H9 (cell line): ENCODE results near the gene ATOSB. TPM values are rescaled to one million over a fixed set of nuclear protein-coding genes. Genes with fewer than 3 reads are reported as not detected.

Source experiments
- DNase-seq: peaks from one replicate; pipeline ENCODE4 v3.0.0-alpha.2; 2017
- H2AFZ ChIP-seq: one replicate; pipeline ENCODE4 v1.6.1; 2013; ENCODE audit warnings: mild to moderate bottlenecking, low read length, control low read depth, moderate library complexity
- H2AK5ac ChIP-seq: 2 replicates; pipeline ENCODE4 v1.6.1; 2013; ENCODE audit warnings: low read length, control low read depth, mixed read lengths; ENCODE audit not compliant: insufficient read length
- H2BK120ac ChIP-seq: one replicate; pipeline ENCODE4 v1.6.1; 2013; ENCODE audit warnings: low read depth, mild to moderate bottlenecking, low read length, control low read depth, inconsistent platforms; ENCODE audit not compliant: poor library complexity, severe bottlenecking
- H2BK12ac ChIP-seq: 2 replicates; pipeline ENCODE4 v1.6.1; 2013; ENCODE audit warnings: low read length, control low read depth, mixed read lengths, low read depth; ENCODE audit not compliant: insufficient read length
- H2BK15ac ChIP-seq: 2 replicates; pipeline ENCODE4 v1.6.1; 2013; ENCODE audit warnings: low read depth, low read length, control low read depth
- H2BK20ac ChIP-seq: one replicate; pipeline ENCODE4 v1.6.1; 2013; ENCODE audit warnings: low read depth, mild to moderate bottlenecking, low read length, control low read depth, inconsistent platforms; ENCODE audit not compliant: poor library complexity, severe bottlenecking
- H2BK5ac ChIP-seq: 2 replicates; pipeline ENCODE4 v1.6.1; 2013; ENCODE audit warnings: low read length, control low read depth, mixed read lengths; ENCODE audit not compliant: insufficient read length
- H3K14ac ChIP-seq: 2 replicates; pipeline ENCODE4 v1.6.1; 2013; ENCODE audit warnings: low read length, control low read depth; ENCODE audit not compliant: insufficient read depth
- H3K18ac ChIP-seq: 2 replicates; pipeline ENCODE4 v1.6.1; 2013; ENCODE audit warnings: low read depth, mild to moderate bottlenecking, mixed read lengths, low read length, control low read depth; ENCODE audit not compliant: insufficient read length
- H3K23ac ChIP-seq: 2 replicates; pipeline ENCODE4 v1.6.1; 2013; ENCODE audit warnings: low read length, control low read depth, mixed read lengths, low read depth; ENCODE audit not compliant: insufficient read length
- H3K23me2 ChIP-seq: 2 replicates; pipeline ENCODE4 v1.6.1; 2013; ENCODE audit warnings: low read depth, mild to moderate bottlenecking, mixed read lengths, low read length, control low read depth; ENCODE audit not compliant: insufficient read length, poor library complexity, severe bottlenecking
- H3K27ac ChIP-seq: 2 replicates; pipeline ENCODE4 v1.5.1; 2013; ENCODE audit warnings: low read length, control low read depth, mixed read lengths, low read depth; ENCODE audit not compliant: insufficient read length
- H3K27me3 ChIP-seq: 2 replicates; pipeline ENCODE4 v1.6.1; 2013; ENCODE audit warnings: low read length, control low read depth, inconsistent platforms; ENCODE audit not compliant: insufficient read depth
- H3K4ac ChIP-seq: 2 replicates; pipeline ENCODE4 v1.6.1; 2013; ENCODE audit warnings: low read depth, mild to moderate bottlenecking, control low read depth, inconsistent platforms, low read length, moderate library complexity
- H3K4me1 ChIP-seq: 2 replicates; pipeline ENCODE4 v1.6.1; 2013; ENCODE audit warnings: low read length, control low read depth, inconsistent platforms; ENCODE audit not compliant: insufficient read depth
- H3K4me2 ChIP-seq: 2 replicates; pipeline ENCODE4 v1.6.1; 2013; ENCODE audit warnings: low read length, control low read depth, mixed read lengths; ENCODE audit not compliant: insufficient read length, insufficient read depth
- H3K56ac ChIP-seq: 2 replicates; pipeline ENCODE4 v1.6.1; 2013; ENCODE audit warnings: low read depth, mild to moderate bottlenecking, mixed read lengths, low read length, control low read depth; ENCODE audit not compliant: insufficient read length
- H3K79me1 ChIP-seq: 2 replicates; pipeline ENCODE4 v1.6.1; 2013; ENCODE audit warnings: low read depth, mild to moderate bottlenecking, moderate library complexity, low read length, control low read depth, inconsistent platforms; ENCODE audit not compliant: insufficient read depth, poor library complexity, severe bottlenecking
- H3K79me2 ChIP-seq: 2 replicates; pipeline ENCODE4 v1.6.1; 2013; ENCODE audit warnings: low read length, control low read depth, inconsistent platforms; ENCODE audit not compliant: insufficient read depth
- H3K9ac ChIP-seq: 2 replicates; pipeline ENCODE4 v1.6.1; 2013; ENCODE audit warnings: low read length, control low read depth, mixed read lengths; ENCODE audit not compliant: insufficient read length; ENCODE audit errors: extremely low read depth
- H3K9me3 ChIP-seq: one replicate; pipeline ENCODE4 v1.6.1; 2013; ENCODE audit warnings: low read depth, low read length, inconsistent platforms; ENCODE audit not compliant: control insufficient read depth
- H3T11ph ChIP-seq: one replicate; pipeline ENCODE4 v1.6.1; 2013; ENCODE audit warnings: mild to moderate bottlenecking, low read length, control low read depth, inconsistent platforms
- H4K20me1 ChIP-seq: one replicate; pipeline ENCODE4 v1.6.1; 2013; ENCODE audit not compliant: control insufficient read depth, insufficient read length, insufficient read depth
- H4K5ac ChIP-seq: 2 replicates; pipeline ENCODE4 v1.6.1; 2013; ENCODE audit warnings: low read depth, mild to moderate bottlenecking, mixed read lengths, low read length, control low read depth; ENCODE audit not compliant: insufficient read length
- H4K8ac ChIP-seq: replicated peaks from 2 replicates; pipeline ENCODE4 v1.6.1; 2013; ENCODE audit warnings: low read length, control low read depth, mixed read lengths, low read depth; ENCODE audit not compliant: insufficient read length
- H4K91ac ChIP-seq: 2 replicates; pipeline ENCODE4 v1.6.1; 2013; ENCODE audit warnings: low read depth, mild to moderate bottlenecking, moderate library complexity, mixed read lengths, low read length, control low read depth; ENCODE audit not compliant: insufficient read length
- H3K27ac Mint-ChIP-seq, 3 experiments: 2 replicates in 2 of 3; 3 replicates in 1 of 3; pipeline ENCODE4 v1.8.0; 2020 to 2021; ENCODE audit warnings: mixed read lengths in 3 of 3, mild to moderate bottlenecking in 1 of 3, moderate library complexity in 1 of 3
- H3K27me3 Mint-ChIP-seq: 2 replicates; pipeline ENCODE4 v1.8.0; 2021; ENCODE audit warnings: low read depth, mild to moderate bottlenecking, moderate library complexity, mixed read lengths
- H3K36me3 Mint-ChIP-seq, 3 experiments: 2 replicates in 2 of 3; 3 replicates in 1 of 3; pipeline ENCODE4 v1.8.0; 2020 to 2021; ENCODE audit warnings: low read depth in 3 of 3, mixed read lengths in 3 of 3; ENCODE audit not compliant: insufficient read depth in 1 of 3
- H3K4me1 Mint-ChIP-seq, 2 experiments: 2 replicates each; pipeline ENCODE4 v1.8.0; 2020; ENCODE audit warnings: mixed read lengths in 2 of 2
- H3K4me3 Mint-ChIP-seq, 2 experiments: 2 replicates in 1 of 2; 3 replicates in 1 of 2; pipeline ENCODE4 v1.8.0; 2020 to 2021; ENCODE audit warnings: mild to moderate bottlenecking in 2 of 2, mixed read lengths in 2 of 2, moderate library complexity in 1 of 2
- H3K9me3 Mint-ChIP-seq, 2 experiments: 2 replicates in 1 of 2; 3 replicates in 1 of 2; pipeline ENCODE4 v1.8.0; 2020; ENCODE audit warnings: mild to moderate bottlenecking in 2 of 2, mixed read lengths in 2 of 2, moderate library complexity in 1 of 2
- WGBS: extraction: QIAGEN DNeasy Blood & Tissue Kit; methylation state at CpG from one replicate; pipeline ENCODE4 v1.1.7; 2013; ENCODE audit warnings: missing lambda C conversion rate, low lambda C conversion rate, mixed read lengths; ENCODE audit not compliant: insufficient read length; ENCODE audit errors: extremely low coverage; 5-methylcytosine and 5-hydroxymethylcytosine counted together
- total RNA-seq: library from RNA; stranded (reverse); gene quantifications from 2 replicates; pipeline ENCODE4 v1.2.1, GENCODE V29; 2021
- TF ChIP-seq, protein P1 (sequence below): fragments of 200-600 bp; sonication (generic); conservative IDR thresholded peaks from 3 replicates; pipeline ENCODE4 v1.8.0; 2021; ENCODE audit warnings: antibody characterized with exemption, mild to moderate bottlenecking

The ATOSB gene
- total RNA-seq, 1 experiment from 2014 or later = 5.6 TPM

DNA sequence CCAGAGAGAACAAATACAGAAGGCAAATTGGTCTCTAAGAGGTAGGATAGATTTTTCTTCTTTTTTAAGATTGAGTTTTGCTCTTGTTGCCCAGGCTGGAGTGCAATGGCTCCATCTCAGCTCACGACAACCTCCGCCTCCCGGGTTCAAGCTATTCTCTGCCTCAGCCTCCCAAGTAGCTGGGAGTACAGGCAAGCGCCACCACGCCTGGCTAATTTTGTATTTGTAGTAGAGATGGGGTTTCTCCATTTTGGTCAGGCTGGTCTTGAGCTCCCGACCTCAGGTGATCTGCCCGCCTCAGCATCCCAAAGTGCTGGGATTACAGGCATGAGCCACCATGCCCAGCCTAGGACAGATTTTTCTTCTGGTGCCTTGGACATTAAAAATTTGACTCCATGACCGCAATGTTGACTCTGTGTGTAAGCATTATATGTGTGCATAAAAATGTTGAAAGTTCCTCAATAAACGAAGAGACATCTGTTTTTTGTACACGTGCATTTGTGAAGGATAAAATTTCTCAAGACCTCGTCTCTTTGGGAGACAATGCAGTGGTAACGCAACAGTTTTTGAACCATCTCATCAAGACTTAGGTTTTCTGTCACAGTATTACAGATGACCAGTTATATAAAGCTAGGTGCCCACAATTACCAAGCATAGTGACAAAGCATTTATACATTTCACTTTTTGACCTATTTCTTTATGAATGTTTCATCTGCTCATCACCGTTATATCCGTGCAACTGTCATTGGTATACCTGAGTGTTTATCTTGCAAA is 60.6 kb downstream of the ATOSB start:
- no peak overlapping the region for H2BK5ac ChIP-seq
- no peak overlapping the region for H3K4me2 ChIP-seq
- DNase-seq = no peak
- H2AK5ac ChIP-seq = no peak overlapping the region
- no peak overlapping the region for H2AFZ ChIP-seq
- H3K27me3 ChIP-seq = no peaks in the 10 kb centered on the region
- no peak overlapping the region for H3K18ac ChIP-seq
- no peak overlapping the region for H3K27ac ChIP-seq
- H4K20me1 ChIP-seq = no peaks in the 10 kb centered on the region
- peaks cover 53 to 94% (median 74%) of the 10 kb centered on the region in 3 experiments for H3K36me3 Mint-ChIP-seq
- H3K9me3 Mint-ChIP-seq = no peaks in the 10 kb centered on the region
- no peak overlapping the region for H3K4me3 Mint-ChIP-seq
- no peak overlapping the region for H4K8ac ChIP-seq
- H3K23ac ChIP-seq = no peak overlapping the region
- no peak overlapping the region for H3K56ac ChIP-seq
- WGBS = no CpG with 5 or more reads among the region's 14 CpGs
- no peak overlapping the region for H2BK20ac ChIP-seq
- no peaks in the 10 kb centered on the region; a peak in 1 of 4 replicates for H3K4me1 Mint-ChIP-seq
- no peak overlapping the region for H4K91ac ChIP-seq
- no peak overlapping the region for H2BK15ac ChIP-seq
- H3K27me3 Mint-ChIP-seq = no peaks in the 10 kb centered on the region
- H3K4ac ChIP-seq = no peak overlapping the region
- H4K5ac ChIP-seq = no peak overlapping the region
- H3K23me2 ChIP-seq = no peaks in the 10 kb centered on the region
- peak overlapping the region in 2 of 3 experiments; percentile 11 to 67; a peak in 2 of 7 replicates for H3K27ac Mint-ChIP-seq
- H3K9me3 ChIP-seq = no peaks in the 10 kb centered on the region
- H3K4me1 ChIP-seq = no peaks in the 10 kb centered on the region
- H3K14ac ChIP-seq = no peak overlapping the region
- no peaks in the 10 kb centered on the region for H3K79me2 ChIP-seq
- no peaks in the 10 kb centered on the region for H3K79me1 ChIP-seq
- no peak overlapping the region for H3T11ph ChIP-seq
- TF ChIP-seq, protein P1, sequence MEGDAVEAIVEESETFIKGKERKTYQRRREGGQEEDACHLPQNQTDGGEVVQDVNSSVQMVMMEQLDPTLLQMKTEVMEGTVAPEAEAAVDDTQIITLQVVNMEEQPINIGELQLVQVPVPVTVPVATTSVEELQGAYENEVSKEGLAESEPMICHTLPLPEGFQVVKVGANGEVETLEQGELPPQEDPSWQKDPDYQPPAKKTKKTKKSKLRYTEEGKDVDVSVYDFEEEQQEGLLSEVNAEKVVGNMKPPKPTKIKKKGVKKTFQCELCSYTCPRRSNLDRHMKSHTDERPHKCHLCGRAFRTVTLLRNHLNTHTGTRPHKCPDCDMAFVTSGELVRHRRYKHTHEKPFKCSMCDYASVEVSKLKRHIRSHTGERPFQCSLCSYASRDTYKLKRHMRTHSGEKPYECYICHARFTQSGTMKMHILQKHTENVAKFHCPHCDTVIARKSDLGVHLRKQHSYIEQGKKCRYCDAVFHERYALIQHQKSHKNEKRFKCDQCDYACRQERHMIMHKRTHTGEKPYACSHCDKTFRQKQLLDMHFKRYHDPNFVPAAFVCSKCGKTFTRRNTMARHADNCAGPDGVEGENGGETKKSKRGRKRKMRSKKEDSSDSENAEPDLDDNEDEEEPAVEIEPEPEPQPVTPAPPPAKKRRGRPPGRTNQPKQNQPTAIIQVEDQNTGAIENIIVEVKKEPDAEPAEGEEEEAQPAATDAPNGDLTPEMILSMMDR = no peak
- no peak overlapping the region for H2BK12ac ChIP-seq
- H3K9ac ChIP-seq = no peak overlapping the region
- H2BK120ac ChIP-seq = no peak overlapping the region
